HG03045 (cell line): Measurements from ENCODE around the gene TRIM23.

Experiments used
- ATAC-seq: cut with Tn5 transposase; IDR thresholded peaks from one replicate; pipeline ENCODE4 v1.9.1; 2021; ENCODE audit warnings: mild to moderate bottlenecking, moderate library complexity; ENCODE audit not compliant: unreplicated experiment

TRIM23 gene

DNA sequence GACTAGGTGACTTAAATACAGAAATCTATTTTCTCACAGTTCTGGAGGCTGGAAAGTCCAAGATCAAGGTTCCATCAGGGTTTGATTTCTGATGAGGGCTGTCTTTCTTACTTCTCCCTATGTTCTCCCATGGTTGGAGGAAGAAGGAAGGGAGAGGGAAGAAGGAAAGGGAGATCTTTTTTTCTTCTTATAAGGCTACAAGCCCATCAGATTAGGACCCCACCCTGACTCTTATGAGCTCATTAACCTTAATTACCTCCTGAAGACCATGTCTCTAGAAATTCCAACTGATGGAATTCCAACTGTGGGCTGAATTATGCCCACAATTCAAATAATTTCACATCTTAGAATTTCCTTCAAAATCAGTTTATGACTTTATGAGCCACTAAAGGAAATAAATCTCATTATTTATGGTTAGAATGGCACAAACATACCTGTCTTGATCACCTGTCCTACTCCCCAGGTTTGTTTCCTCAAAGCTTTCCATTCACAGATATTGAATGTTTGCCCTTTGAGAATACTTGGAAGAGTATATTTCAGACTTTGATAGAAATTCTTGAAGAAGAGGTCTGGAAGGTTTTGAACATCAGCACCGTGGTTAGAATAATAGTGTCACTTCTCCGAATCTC lies 53.4 kb downstream of the TRIM23 start:
- ATAC-seq = no peak

DNA sequence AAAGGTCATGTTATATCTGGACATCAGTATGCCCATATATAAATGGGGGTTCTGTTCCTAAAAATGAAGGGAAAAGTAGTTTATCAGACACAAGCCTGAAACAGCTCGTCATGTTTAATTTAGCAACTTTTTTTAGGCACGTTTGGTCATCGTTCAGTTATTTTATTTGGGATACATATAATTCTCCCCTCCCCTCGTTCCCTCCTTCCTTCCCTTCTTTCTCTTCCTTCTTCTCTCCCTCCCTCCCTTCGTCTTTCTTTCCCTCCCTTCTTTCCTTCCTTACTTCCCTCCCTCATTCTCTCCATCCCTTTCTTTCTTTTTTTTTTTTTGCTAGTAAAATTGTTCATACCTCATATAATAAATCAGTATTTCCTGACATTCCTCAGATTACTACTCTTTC lies 57.6 kb downstream of the TRIM23 start:
- ATAC-seq = no peak

DNA sequence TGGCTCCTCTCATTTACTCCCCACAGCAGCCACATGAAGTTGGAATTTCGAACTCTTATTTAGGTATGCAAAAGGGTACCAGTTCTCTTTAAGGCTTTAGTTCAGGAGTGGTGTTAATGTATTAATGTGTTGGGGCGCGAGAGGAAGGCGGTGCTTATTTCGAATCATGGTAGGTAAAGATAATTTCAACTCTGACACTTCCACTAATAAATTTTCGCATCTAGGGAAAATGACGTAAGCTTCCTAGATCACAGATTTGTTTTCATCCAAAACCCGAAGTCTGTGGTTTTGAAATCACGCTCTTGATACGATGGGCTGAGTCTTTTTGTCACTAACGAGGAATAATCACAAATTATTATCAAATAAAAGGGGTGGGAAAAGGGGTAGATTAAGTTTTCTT lies 60.4 kb downstream of the TRIM23 start:
- no peak for ATAC-seq

DNA sequence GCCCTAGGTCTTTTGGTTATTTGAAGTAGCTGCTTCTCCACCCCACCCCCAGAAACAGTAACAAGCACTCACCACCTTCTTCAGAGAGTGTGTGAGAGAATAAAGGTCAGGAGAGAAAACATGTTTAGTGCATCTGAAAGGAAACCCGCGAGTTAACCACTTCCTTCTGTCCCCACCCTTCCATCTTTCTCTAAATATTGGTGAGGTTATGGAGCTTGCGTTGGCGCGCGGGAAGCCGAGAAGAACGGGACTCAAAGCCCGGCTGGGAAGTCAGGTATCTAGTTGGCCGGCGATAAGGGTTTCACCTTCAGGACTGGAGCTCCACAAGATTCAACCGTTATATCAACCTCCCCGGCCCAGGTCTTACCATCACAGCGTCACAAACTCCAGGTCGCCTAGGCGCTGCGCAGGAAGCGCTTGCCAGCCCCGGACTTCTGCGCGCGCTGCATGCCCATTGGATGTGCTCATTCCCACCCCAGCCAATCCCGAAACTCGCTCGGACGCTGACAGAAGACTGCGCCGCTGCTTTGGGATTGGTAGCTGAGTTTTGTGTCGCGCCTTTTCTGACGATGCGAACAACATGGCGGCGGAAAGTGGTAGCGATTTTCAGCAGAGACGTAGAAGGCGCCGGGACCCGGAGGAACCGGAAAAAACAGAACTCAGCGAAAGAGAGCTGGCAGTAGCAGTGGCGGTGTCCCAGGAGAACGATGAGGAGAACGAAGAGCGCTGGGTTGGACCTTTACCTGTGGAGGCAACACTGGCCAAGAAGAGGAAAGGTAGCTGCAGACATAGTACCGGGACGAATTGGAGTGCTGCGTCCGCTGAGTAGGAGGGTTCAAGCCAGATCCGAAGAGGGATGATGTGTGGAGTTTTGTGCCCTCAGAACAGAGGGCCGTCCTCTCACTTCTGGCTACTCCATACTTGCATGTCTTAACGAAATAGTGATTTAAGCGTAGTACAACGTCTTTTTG lies 61.1 kb downstream of the TRIM23 start, which contains the start of the genes CENPK and PPWD1:
Gene CENPK (minus strand): TSS at position 438 of the 971 bp plus-strand sequence. CDS start 8,261 bp downstream, outside the sequence.
Gene PPWD1 (plus strand): TSS at position 566 of the 971 bp plus-strand sequence. CDS start 15 bp downstream, at position 581.
- peak; percentile 100 for ATAC-seq

DNA sequence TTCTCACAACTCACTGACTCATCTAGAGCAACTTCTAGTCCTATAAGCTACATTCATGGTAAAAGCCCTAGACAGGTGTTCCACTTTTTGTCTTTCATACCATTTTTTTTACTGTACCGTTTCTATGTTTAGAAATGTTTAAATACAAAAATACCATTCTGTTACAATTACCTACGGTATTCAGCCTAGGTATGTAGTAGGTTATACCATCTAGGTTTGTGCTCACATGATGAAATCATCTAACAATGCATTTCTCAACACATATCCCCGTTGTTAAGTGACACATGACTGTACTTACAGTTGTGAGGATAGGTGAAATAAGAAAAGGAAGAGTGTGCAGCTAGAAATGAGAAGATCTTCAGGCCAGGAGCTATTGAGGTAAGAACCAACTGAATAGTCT lies 67.4 kb downstream of the TRIM23 start:
- no peak for ATAC-seq

DNA sequence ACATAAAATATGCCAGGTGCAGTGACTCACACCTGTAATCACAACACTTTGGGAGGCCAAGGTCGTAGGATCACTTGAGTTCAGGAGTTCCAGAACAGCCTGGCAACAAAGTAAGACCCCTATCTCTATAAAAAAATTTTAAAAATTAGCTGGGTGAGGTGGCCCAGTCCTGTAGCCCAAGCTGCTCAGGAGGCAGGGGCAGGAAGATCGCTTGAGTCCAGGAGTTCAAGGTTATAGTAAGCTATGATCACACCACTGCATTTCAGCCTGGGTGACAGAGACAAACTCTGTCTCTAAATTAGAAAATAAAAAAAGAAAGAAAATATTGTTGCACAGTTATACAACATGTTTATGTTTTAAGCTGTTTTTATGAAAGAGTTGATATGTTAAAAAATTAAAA lies 68.0 kb downstream of the TRIM23 start:
- no peak for ATAC-seq

DNA sequence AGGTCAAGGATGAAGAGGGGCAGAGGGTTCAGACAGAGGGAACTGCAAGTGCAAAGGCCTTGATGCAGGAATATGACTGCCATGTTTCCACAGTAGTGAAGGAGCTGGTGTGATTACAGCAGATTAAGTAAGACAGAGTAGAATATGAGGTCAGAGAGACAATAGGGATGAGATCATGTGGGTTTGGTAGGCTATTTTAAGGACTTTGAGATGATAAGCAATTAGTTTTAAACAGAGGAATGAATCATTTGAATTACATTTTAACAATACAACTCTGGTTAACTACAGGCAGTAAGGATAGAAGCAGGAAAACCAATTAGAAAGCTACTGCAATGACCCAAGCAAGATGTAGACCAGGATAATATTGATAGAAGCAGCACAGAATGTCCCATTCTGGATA lies 68.8 kb downstream of the TRIM23 start:
- no peak for ATAC-seq

DNA sequence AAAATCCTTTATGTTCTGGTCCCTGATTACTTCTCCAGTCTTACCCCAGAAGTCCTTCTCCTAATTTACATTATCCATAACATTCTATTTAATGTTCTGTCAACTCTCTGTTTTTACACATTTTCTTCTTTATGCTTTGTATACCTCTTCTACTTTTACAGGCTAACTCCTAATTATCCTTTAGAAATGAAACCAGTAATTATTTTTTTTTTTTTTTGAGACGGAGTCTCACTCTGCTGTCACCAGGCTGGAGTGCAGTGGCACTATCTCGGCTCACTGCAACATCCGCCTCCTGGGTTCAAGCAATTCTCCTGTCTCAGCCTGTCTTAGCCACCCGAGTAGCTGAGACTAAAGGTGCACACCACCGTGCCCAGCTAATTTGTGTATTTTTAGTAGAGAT lies 70.2 kb downstream of the TRIM23 start:
- no peak for ATAC-seq

DNA sequence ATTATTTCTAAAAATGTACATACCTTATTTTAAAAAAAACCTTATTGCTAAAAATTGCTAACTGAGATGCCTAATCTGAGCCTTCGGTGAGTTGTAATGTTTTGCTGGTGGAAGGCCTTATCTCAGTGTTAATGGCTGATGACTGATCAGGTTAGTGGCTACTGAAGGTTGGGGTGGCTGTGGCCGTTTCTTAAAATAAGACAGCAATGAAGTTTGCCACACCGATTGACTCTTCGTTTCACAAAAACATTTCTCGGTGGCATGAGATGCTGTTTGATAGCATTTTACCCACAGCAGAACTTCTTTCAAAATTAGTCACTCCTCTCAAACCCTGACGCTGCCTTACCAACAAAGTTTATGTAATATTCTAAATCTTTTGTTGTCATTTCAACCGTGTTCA lies 75.9 kb downstream of the TRIM23 start:
- no peak for ATAC-seq

DNA sequence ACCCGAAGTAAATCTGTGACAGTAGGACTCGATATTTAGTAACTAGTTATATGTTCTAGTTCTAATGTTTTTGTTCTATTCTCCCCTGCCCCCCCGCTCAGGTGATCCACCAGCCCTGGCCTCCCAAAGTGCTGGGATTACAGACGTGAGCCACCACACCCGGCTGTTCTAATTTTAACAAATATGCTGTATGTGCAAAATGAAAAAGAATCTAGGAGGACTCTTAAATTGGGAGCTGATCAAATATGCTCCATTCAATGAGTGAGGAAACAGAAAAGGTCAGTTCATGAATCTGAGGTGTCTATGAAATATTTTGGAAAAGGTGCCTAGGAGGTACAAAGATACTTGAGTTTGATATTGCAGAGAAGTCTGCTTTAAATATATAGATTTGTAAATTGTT lies 78.0 kb downstream of the TRIM23 start:
- ATAC-seq = no peak

DNA sequence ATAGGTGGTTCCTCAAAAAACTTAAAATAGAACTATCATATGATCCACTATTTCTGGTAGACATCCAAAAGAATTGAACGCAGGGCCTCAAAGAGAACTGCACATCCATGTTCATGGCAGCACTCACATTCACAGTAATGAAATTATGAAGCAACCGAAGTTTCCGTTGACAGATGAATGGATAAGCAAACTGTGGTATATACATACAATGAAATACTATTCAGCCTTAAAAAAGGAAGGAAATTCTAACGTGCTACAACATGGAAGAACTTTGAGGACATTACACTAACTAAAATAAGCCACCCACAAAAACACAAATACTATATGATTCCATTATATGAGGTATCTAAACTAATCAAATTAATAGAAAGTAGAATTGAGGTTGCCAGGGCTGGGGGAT lies 79.7 kb downstream of the TRIM23 start:
- no peak for ATAC-seq

DNA sequence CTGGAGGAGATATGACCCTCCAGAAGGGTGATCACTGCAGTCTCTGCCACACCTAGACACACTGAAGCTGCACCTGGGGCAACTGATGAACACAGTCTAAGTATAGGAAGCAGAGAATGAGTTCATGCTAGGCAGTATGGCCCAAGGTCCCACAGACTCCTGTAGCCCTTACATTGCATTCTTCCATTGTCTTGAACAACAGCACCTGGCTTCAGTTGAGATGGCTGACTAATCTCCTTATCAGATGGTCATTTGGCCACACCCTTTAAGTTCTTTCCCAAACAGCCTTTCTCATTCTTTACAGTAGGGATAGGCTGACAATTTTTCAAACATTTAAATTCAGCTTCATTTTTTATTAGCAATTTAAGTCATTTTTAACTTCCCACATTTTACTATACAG lies 84.3 kb downstream of the TRIM23 start:
- ATAC-seq = no peak
